ENCODE data around the gene ATP9A.
"Not testable (repeated sequence)": the region's sequence is repeated elsewhere in the genome, so short reads cannot be mapped to it uniquely, and the experiment has no call there.

The ATP9A gene

GRCh38 chr20:51725584-51726176 is 42.5 kb downstream of the ATP9A start:
- DNase-seq: no peak

DNA sequence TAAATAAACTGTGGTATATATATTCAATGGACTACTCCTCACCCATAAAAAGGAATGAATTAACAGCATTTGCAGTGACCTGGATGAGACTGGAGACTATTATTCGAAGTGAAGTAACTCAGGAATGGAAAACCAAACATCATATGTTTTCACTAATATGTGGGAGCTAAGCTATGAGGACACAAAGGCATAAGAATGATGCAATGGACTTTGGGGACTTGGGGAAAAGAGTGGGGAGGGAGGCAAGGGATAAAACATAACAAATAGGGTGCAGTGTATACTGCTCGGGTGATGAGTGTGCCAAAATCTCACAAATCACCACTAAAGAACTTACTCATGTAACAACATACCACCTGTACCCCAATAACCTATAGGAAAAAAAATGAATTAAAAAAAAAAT is 45.2 kb downstream of the ATP9A start:
- not testable (repeated sequence) for DNase-seq

- not testable (repeated sequence) for DNase-seq
Observed at GRCh38 chr20:51722246-51722645, 45.9 kb downstream of the ATP9A start.

- DNase-seq: no peak
Observed at GRCh38 chr20:51720854-51721253, 47.3 kb downstream of the ATP9A start.

- DNase-seq: no peak
Observed at GRCh38 chr20:51720384-51720783, 47.8 kb downstream of the ATP9A start.

- DNase-seq: no peak
Observed at GRCh38 chr20:51715856-51716185, 52.4 kb downstream of the ATP9A start.

DNA sequence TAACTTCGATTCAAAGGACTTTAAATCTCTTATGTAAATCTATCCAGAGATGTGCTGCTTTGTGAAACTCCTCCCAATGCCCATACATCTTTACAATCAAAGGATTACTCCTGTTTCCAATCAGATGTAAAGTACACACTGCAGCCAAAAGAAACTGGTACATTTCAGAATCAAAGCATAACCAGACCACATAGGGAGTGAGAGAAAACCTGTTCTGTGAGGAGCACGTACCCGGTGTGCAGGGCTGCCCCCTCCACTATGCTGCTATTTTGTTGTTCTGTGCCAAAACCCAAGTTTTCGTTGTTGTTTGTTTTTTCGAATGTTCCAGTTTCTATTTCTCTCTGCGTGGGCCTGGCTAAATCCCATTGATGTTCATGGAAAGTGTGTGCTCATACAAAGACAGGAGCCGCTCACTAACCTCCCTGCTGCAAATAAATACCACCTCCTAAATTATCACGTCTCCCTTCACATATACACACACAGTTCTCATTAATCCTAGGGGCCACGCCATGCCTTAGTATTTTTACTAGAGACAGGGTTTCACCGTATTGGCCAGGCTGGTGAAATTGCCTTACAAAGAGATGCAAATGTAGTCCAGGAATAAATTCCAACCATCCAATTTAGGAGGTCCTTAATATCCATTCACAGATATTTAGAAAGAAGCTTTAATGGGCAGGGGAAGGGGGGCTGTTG is 52.9 kb downstream of the ATP9A start:
- DNase-seq: no peak

DNA sequence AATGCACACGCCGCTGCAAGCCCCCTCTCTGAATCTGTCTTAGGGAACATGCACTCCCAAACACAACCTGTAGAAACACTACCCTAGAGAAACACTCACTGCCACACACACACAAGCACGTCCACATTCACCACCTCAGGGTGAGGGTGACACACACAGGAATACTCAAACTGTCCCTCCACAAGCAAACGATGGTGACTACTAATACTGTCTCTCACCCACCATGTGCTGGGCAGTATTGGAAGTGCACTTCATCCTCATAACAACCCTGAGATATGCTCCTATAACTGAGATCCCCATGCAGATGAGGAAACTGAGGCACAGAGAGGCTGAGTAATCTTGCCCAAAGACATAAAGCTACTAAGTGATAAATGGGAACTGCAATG is 55.0 kb downstream of the ATP9A start:
- no peak for DNase-seq

DNA sequence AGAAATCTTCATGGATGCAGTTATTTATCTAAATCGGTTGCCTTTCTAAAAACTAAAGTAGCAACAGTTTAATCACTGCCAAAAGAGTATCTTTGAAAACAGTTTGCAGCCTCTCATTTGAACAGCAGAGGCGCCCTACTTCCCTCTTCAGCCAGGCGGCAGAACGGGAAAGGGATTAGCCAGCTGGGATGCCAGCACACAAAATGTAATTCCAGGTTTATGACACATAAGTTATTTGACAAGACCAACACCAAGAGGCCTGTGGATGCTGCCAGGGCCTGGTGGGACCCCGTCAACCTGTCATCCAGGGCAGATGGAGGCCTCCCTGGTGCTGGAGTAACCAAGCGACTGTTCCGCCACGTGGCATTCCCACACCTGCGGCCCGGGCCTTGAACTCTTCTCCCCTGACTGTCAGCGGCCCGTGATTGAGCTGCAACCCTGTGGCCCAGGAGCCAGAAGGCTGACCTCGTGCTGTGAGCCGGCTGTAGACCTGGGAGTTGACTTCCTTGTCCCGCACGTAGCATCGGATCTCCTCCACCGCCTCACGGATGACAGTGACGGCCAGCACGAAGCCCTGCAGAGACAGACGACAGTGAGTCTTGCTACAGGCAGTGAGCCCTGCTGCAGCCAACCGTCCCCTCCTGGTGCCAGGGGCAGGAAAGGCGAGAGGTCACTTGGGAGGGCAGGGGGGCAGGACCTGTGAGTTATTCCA is 55.5 kb downstream of the ATP9A start:
- DNase-seq: peak; percentile 63

- DNase-seq: no peak
Observed at GRCh38 chr20:51711426-51711825, 56.8 kb downstream of the ATP9A start.

DNA sequence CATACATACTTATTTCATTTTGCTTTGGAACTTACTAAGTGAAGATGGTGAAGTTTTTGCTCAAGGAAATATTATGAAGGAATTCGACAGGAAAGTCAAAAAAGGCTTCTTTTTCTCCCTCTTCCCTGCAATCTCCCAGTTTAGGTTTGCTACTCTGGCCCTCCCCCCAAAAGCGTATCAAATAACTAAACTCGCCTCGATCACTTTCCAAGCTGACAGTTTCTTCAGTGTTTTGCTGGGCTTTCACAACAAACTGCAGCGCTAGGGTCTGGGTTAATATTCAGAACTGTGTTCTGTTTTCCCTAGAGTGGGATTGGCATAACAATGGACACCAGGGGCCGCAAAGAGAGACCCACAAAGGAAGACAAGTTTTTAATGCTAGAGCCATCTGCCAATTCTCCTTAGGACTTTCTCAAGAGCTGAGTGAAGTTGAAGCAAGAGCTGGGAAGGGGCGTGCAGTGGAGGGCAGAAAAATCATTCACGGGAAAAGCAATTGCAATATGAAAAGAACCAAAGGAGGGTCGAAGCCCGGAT is 57.8 kb downstream of the ATP9A start:
- no peak for DNase-seq

- no peak for DNase-seq
Observed at GRCh38 chr20:51705400-51705799, 62.8 kb downstream of the ATP9A start.

DNA sequence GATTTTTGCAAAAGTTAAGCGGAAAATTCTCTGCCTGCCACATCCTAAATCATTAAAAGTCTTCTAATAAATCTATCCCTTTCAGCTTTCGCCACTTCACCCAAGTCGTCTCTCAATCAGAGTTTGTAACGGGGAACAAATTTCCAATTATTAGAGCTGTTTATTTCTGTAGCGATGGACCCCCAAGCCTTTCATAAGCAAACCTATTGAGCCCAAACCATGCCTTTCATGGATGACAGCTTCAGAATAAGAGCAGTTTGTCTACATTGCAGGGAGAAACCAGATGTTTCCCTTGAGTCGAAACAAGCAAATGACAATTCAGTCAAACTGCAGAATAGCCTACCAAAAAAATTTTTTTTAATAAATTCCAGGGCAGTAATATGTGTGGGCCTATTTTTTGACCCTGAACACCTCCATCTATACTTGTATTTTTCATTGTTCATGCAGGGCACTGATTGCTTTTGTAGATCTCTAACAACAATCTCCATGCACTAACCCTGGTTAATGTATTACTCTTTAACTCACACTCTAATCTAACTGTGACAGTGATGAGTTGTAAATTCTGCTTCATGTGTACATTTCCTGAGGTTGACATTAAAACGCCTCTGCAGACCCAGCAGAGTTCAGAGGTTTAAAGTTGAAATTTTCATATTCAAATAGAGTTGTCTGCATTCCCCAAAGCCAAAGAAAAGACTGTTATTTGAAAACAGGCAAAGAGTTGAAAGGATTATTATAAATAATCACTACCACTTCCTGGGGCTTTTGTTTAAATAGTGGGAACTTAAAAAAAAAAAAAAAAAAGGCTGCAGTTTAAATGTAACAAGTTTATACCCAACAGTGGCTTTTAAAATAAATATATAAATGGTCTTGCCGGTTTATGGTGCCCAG is 64.5 kb downstream of the ATP9A start:
- DNase-seq: no peak

DNA sequence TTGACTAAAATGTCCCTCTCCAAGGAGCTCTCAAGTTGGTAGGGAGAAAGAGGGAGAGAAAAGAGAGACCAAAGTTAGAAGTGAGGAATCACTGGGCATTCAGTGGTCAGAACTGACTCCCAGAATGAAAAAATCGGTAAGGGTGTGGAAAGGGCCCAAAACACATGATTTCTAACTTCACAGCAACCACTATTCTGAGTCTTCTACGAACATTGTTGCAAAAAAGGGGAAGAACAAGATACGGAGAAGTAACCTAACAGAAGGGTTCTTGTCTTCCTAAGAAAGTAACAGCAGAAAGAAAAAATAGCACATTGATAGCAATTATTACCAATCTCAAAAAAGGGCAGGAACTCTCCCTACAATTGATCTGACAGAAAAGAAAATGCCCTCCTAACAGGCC is 65.6 kb downstream of the ATP9A start:
- no peak for DNase-seq

DNA sequence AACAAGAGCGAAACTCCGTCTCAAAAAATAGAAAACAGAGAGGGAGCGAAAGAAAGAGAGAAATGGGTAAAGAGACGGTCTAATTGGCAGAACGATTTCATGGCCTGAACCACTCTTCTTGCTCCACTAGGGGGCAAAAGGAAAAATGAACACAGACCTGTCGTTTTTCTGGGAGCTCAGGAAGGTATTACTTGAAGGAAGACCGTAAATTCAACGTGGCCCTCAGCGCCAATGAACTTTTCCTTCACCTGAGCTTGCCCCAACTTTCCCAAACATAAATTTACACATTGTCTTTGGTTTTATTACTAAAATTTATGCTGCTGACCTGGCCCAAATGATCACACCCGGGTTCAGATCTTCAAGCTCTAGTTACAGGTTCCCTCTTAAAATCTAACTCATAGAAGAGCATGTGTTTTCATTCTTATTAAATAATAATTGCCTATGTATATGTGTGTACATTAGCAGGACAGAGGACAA is 67.3 kb downstream of the ATP9A start:
- DNase-seq: peak; percentile 45

- no peak for DNase-seq
Observed at GRCh38 chr20:51698252-51698651, 69.9 kb downstream of the ATP9A start.

- peak; percentile 19 for DNase-seq
Observed at GRCh38 chr20:51697096-51697826, 70.9 kb downstream of the ATP9A start.

DNA sequence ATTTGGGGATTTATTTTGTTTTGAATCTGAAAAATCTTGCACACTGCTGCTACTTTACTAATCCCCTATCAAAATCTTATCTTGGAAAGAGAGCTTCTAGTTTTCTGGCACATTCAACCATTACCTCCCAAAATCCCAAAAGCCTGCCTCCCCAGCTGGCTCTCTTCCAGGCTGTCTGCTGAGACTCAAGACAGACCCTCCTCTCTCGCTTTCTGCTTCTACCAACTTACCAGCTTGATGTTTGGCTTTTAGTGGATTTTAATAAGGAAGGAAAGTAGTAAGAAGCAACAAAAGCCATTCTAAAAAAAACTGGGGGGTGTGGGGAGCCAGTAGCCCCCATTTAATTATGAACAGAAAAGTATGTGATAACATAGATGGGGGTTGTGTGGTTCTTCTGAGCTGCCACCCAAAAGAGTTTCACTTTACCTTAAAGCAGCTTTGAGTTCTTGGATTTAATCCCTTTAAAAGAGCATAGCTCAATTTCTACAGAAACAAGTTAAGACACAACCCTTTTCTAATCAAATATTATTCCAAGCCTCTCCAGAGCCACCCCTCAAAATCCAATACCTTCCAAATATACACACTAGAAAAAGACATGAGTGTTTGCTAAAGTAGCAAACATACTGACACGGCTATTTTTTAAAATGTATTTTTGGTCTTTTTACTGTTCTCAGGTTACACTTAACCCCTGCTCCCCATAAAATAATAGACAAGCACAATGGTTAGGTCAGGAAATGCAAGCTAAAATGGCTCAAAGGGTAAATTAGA is 71.7 kb downstream of the ATP9A start:
- peak; percentile 45 for DNase-seq

DNA sequence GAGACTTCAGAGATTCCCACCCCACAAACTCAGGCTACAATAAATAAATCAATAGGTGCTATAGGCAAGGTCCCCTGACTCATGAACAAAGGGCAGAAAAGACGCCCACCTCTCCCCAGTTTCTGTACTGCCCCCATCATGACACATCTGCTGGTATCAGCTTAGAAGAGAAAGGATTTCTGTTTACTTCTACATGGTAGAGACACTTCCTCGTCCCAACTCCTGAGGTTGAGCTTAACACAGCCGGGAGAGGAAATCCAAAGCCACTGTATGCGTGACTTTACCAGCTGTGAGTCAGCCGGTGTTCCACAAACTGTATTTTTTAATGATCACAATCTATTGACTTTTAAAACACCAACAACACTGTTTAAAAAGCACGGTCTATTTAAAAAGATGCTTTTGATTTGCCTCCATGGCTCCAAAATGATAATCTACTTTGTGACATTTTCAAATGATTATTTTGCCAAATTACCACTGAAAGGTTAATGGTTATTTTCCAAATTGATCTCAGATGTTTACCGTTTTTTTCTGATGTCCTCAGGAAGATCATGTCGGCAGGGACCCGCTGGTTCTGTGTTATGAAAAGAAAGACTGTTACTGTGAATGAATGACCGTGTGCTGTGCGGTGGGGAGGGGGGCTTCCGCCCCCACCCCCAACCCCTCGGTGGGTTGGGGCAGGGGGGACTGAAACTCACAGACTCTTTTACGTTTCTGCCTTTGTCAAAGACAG is 72.5 kb downstream of the ATP9A start:
- peak; percentile 83 for DNase-seq

DNA sequence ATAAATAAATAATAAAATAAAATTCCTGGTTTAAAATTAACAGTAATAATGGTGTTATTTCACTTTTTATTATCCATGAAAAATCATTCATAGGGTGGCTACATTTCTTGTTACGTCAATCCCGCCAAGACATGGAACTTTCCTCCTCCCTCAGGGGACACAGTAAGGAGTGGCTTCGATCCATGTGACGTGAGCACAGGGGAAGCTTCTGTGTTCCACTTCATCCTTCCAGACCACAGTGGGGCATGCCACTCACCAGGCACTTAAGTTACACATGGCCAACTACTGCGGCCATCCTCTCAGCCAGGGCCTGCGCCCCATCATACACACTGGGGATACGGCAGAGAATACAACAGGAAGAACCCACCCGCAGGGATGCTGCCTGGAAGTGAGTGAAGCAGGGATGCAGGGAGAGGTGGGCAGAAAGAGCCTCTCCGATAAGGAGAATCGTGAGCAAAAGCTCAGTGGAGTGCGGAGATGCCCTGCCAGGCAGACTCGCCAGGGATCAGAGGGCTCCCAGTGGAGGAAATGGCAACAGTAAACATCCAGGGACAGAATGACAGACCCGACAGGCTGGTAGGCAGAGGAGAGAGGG is 75.3 kb downstream of the ATP9A start:
- DNase-seq: no peak

All from fibroblast of skin of right quadriceps (primary cell).